SKM-1 treated with dmso at 0.1 percent for 144 hours (cell line): Measurements from ENCODE around the gene HAUS2.
A peak's percentile ranks its signal among the peaks of the same experiment; 100 is the strongest.

Experiments used
- DNase-seq: peaks from one replicate; lab custom pipeline; 2025; ENCODE audit not compliant: unreplicated experiment; lab: John Stamatoyannopoulos, UW

The HAUS2 gene

DNA sequence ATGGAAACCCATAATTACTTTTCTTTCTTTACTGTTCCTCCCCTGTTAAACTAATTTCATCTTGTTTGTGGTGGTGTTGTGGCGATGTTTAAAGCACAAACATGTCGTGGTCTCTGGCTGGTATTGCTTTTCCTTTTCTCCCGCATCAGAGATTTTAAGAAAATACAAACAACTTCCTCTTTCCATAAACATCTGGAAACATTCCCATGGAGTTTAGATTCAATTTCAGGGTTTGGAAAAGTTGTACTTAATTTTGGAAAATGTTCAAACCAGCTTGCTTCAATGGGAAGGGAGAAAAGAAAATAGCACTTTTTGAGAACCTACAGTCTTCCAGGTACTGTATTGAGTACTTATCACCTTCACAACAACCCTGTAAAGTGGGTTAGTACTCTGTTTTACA is 57.2 kb downstream of the HAUS2 start:
- DNase-seq = no peak

DNA sequence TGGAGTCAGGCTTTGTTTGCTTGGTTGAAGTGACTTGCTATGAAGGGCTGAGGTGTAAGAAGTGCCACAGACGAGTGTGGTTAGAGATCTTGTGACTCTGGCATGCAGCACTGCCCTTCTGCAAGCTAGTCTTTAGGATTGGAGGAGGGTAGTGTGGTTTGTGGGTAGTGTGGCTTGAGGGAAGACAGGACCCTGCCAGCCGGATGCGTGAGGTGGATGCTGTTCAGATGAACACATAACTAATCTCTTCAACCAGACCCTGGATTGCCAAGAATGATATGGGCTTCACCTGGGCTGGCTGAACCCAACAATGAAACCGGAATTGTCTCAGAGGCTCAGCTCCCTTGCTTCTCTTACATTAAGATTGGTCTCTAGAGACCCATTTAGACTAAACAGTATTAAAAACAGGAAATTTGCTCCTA is 59.5 kb downstream of the HAUS2 start:
- DNase-seq = peak; percentile 87

DNA sequence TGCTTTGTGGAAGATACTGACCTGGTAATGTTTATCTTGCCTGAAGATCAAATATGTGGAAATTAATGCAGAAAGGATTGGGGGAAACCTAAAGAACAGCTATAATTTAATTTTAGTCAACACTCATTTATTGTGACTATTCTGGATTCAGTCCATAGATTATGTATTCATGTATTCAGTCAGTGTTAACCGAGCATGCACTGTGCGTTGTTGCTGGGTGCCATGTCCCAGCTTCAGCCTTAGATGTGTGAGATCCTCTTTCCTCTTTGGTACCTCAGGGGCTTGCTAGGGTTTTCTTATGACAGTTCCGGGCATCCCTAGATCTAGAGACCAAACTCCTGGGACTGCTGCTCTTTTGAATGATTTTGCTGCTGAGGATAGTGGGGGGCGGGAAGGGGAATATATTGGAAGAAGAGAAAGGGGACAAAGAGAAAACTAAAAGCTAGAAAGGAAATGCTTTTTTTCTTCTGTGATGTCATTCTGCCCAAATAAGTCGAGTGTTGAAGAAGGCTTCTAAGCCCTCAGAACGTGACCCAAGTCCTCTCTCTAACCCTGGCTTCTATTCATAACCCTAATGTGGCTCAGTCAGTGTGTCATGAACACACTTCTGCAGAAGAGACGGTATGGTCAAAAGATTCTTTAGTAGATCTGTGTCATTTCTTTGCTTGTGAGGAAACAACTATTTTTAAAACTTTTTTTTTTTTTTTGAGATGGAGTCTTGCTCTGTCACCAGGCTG is 60.3 kb downstream of the HAUS2 start:
- no peak for DNase-seq

DNA sequence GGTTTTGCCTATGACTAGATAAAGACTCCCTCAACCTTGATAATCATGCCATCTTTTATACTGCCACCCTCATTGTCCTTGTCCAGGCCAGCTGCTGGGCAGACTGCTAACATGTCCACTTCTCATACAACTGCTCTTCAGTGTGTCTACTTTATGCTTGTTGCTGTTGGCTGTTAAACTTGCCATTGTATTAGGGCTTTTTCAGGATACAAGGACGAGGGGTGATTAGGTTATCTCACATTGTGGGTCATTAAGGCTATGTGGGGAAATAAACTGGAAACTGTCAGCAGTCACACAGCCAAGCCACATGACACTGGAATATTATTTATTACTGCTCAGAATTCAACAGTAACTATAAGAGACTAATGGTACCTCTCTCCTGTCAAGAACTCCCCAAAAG is 62.9 kb downstream of the HAUS2 start:
- no peak for DNase-seq

DNA sequence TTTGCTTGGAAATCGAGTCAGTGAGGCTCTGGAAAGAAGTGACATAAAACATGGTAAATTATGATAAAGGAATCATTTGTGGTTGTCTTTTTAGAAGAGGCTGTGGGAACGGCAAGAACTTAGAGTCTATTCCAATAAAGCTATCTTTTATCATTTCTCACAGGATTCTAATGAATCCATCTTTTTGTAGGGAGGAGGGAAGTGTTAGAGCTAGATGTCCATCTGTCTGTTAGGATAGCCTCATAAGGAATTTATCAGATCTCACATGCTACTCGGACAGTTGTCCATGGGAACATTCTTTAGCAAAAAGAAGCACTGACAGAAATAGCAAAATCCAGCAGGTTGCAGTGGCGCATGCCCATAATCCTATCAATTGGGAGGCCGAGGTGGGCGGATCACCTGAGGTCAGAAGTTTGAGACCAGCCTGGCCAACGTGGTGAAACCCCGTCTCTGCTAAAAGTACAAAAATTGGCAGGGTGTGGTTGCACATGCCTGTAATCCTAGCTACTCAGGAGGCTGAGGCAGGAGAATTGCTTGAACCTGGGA is 63.8 kb downstream of the HAUS2 start:
- no peak for DNase-seq

DNA sequence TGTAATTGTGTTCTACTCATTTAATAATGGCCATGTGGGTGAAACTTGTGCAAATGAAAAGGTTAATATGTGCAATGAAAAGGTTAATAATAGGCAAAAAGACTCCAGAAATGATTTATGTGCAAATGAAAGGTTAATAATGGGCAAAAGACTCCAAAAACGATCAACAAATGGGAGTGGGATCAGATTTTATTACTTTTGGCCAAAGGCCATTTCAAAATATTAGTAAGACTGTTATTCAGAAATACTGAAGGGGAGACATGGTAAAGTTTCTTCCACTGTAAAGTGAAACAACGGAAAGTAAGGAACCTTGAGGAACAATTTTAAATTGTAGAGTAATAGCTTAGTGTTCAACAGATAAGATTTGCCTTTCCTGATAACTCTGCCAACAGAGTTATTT is 67.5 kb downstream of the HAUS2 start:
- no peak for DNase-seq
